ENCODE data around the gene SCOC.

Gene SCOC

DNA sequence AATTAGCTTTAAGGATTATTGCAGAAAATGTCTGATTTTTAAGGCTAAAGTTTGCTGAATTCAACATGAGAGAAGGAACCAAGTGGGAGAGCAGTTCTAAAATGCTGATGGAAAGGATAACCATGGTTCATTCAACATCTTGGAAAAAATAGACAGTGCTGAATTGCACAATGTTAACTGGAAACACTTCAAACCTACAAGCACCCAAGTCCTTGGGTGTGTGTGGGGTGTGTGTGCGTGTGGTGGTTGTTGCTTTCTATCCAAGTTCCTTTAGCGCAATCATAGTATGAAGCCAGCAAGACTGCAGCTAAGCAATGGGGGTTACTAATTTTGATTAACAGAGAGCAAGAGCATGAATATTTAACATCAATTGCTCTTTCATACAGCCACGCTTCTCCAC, 29.3 kb upstream of the SCOC start:
- no peaks in the 10 kb centered on the region for H3K36me3 ChIP-seq (ENCODE audit: insufficient read depth, low read length)
- no peak overlapping the region for H3K4me3 ChIP-seq (ENCODE audit: low read depth in 1 of 2, low read length in 2 of 2)
- H3K27ac ChIP-seq (ENCODE audit: low read depth, low read length), result no peak overlapping the region
- H3K4me1 ChIP-seq (ENCODE audit: insufficient read depth, low read length), result no peaks in the 10 kb centered on the region
- H3K9me3 ChIP-seq (ENCODE audit: low read length), result no peaks in the 10 kb centered on the region
- no peaks in the 10 kb centered on the region for H3K27me3 ChIP-seq (ENCODE audit: control insufficient read depth in 1 of 2, insufficient read depth in 2 of 2, low read length in 2 of 2)
- no peak overlapping the region for H3K9ac ChIP-seq (ENCODE audit: low read length)

DNA sequence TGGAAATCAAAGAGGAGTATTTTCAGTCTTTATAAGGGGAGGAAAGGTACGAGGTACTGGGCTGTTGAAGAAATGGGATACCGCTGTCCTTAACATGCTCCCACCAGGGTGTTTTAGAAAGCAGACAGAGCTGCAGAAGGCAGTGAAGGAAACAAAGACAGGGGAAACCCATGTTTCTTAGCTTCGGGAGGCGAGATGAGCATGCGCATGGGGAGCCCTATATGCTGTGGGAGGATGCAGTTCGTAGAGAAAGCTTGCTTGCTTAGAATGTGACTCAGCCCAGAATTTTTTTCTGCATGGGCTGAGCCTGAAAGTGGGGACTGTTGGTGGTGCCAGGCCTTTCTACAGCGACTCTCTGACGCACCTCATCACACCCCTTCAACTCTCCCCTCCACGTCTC, 28.8 kb upstream of the SCOC start:
- Histone ChIP-seq H3K4me3 (ENCODE audit: low read depth in 1 of 2, low read length in 2 of 2) (no peak overlapping the region), H3K9ac (ENCODE audit: low read length) (no peak overlapping the region), H3K4me1 (ENCODE audit: insufficient read depth, low read length) (no peaks in the 10 kb centered on the region), H3K9me3 (ENCODE audit: low read length) (no peaks in the 10 kb centered on the region), H3K27me3 (ENCODE audit: control insufficient read depth in 1 of 2, insufficient read depth in 2 of 2, low read length in 2 of 2) (no peaks in the 10 kb centered on the region), H3K36me3 (ENCODE audit: insufficient read depth, low read length) (no peaks in the 10 kb centered on the region), H3K27ac (ENCODE audit: low read depth, low read length) (no peak overlapping the region)

DNA sequence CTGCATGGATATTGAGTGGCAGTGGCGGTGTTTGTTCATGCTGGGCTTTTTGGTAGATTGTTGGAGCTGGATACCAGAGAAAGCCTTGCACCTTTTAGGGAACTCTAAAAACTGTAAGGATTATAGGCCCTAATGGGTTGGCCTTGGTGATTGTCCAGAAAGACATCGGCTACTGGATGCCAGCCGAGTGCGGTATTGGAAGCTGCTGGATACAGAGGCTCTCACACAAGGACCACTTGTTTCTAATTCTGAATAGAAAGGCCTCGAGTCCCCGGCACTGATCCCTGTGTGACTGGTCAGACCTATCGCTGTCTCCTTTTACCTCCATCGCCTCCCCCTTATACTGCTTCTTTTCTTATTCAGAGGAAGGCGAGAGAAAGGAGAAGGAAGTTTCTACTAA, 27.3 kb upstream of the SCOC start:
- Histone ChIP-seq H3K36me3 (ENCODE audit: insufficient read depth, low read length) (no peaks in the 10 kb centered on the region), H3K27ac (ENCODE audit: low read depth, low read length) (no peak overlapping the region), H3K4me3 (ENCODE audit: low read depth in 1 of 2, low read length in 2 of 2) (no peak overlapping the region), H3K27me3 (ENCODE audit: control insufficient read depth in 1 of 2, insufficient read depth in 2 of 2, low read length in 2 of 2) (no peaks in the 10 kb centered on the region), H3K9ac (ENCODE audit: low read length) (no peak overlapping the region), H3K9me3 (ENCODE audit: low read length) (no peaks in the 10 kb centered on the region), H3K4me1 (ENCODE audit: insufficient read depth, low read length) (no peaks in the 10 kb centered on the region)

DNA sequence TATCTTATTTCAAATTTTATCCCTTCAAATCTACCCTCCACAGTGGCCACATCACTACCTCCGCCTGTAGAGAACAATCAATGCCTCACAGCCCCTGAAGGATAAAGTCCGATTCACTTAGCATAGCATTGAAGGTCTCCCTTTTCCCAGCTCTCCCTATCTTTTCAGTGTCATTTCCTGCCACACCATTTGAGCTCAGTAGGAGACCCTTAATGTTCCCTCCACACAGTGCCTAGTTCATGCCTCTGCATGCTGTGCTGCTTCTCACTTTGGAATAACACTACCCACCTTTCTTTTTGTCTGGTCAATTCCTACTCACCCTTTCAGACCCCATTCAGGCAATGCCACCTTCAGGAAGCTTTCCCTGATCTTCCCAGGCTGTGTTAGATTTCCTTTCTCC, 23.6 kb upstream of the SCOC start:
- no peaks in the 10 kb centered on the region for H3K9me3 ChIP-seq (ENCODE audit: low read length)
- H3K4me3 ChIP-seq (ENCODE audit: low read depth in 1 of 2, low read length in 2 of 2), result no peak overlapping the region

DNA sequence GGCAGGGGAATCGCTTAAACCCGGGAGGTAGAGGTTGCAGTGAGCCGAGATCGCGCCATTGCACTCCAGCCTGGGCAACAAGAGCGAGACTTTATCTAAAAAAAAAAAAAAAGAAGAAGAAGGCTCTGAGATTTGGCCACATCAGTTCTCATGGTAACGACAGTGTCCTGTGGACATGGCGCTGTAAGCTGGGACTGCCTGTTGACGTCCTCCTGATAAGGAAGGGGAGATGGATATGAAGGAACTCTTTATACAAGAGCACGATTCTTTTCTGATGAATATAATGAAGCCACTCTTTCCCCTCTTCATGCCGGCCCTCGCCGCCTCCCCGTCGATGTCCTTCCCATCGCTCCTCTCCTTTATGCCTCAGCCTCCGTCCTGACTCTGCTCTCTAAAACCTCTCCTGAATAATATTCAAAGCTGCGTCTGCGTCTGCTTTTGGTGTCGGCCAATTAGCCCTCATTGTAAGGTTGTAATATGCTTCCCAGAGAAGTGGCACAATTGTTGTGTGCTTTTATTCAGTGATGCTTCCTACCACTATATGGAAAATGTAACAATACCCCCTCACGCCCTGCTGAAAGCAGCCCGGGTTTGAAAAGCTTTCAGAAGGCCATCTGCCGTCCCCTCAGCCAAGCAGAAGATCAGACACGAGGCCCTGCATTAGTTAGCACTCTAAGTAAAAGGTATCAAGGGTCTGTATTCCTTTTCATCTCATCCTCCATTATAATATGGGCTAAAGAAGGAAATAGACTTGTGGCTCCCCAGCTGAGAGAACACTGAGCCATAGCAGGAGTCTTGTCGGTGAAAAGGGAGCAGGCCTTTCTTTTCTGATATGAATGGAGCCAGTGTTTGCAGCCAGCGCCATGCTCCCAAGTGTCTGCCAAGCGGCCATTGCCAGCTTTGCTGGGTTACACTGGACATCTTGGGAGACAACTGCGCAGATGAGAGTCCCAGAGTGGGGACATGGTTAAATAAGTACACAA, 22.1 kb upstream of the SCOC start:
- Histone ChIP-seq H3K36me3 (ENCODE audit: insufficient read depth, low read length) (no peaks in the 10 kb centered on the region), H3K27ac (ENCODE audit: low read depth, low read length) (no peak overlapping the region), H3K4me1 (ENCODE audit: insufficient read depth, low read length) (peaks cover 3% of the 10 kb centered on the region), H3K9ac (ENCODE audit: low read length) (no peak overlapping the region), H3K9me3 (ENCODE audit: low read length) (no peaks in the 10 kb centered on the region), H3K4me3 (ENCODE audit: low read depth in 1 of 2, low read length in 2 of 2) (no peak overlapping the region), H3K27me3 (ENCODE audit: control insufficient read depth in 1 of 2, insufficient read depth in 2 of 2, low read length in 2 of 2) (no peaks in the 10 kb centered on the region)

More for the DNA sequence above, 23.6 kb upstream of the SCOC start:
- H3K9ac ChIP-seq (ENCODE audit: low read length), result no peak overlapping the region
- H3K4me1 ChIP-seq (ENCODE audit: insufficient read depth, low read length), result peaks cover 3% of the 10 kb centered on the region
- H3K36me3 ChIP-seq (ENCODE audit: insufficient read depth, low read length), result no peaks in the 10 kb centered on the region
- no peaks in the 10 kb centered on the region for H3K27me3 ChIP-seq (ENCODE audit: control insufficient read depth in 1 of 2, insufficient read depth in 2 of 2, low read length in 2 of 2)
- H3K27ac ChIP-seq (ENCODE audit: low read depth, low read length), result no peak overlapping the region

DNA sequence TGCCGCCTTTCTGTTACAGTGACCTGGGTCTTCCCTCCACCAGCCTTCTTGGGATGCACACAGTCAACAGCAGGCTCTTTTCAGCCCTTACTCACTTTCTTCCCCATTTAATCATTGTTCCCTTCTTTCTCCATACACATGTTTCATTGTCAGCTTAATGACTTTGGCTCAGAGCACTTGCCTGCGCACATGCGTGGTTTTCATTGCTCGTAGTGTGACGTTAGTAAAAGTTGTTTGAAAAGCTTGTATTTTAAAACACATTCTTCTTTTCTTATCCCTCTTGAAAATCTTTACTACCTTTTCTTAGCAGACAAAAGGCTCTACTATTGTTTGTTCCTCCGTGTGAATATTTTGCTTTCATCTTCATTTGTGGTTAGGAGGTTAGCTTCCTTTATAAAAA, 19.7 kb upstream of the SCOC start:
- Histone ChIP-seq H3K4me1 (ENCODE audit: insufficient read depth, low read length) (peaks cover 3% of the 10 kb centered on the region), H3K4me3 (ENCODE audit: low read depth in 1 of 2, low read length in 2 of 2) (no peak overlapping the region), H3K36me3 (ENCODE audit: insufficient read depth, low read length) (no peaks in the 10 kb centered on the region), H3K9ac (ENCODE audit: low read length) (no peak overlapping the region), H3K9me3 (ENCODE audit: low read length) (no peaks in the 10 kb centered on the region), H3K27me3 (ENCODE audit: control insufficient read depth in 1 of 2, insufficient read depth in 2 of 2, low read length in 2 of 2) (peaks cover 0 to 4% of the 10 kb centered on the region in 2 donors), H3K27ac (ENCODE audit: low read depth, low read length) (no peak overlapping the region)

DNA sequence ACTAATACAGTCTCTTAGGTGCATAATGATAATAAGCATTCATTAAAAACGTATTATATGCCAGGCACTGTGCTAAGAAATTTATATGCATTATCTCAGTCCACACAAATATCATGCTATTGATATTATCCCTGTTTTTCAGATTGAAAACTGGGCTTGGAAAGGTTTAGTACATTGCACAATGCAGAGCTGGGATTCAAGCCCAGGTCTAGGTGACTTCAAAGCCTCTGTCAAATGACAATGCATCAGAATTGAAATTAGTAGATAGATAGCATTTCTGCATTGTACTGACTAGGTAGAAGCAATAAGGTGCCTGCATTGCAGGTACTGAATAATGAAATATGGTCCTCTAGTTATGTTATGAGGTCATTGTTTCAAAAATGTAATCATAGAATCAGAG, 18.2 kb upstream of the SCOC start:
- H3K9ac ChIP-seq (ENCODE audit: low read length), result no peak overlapping the region
- no peak overlapping the region for H3K27ac ChIP-seq (ENCODE audit: low read depth, low read length)
- no peak overlapping the region for H3K4me3 ChIP-seq (ENCODE audit: low read depth in 1 of 2, low read length in 2 of 2)
- no peaks in the 10 kb centered on the region for H3K36me3 ChIP-seq (ENCODE audit: insufficient read depth, low read length)
- no peaks in the 10 kb centered on the region for H3K9me3 ChIP-seq (ENCODE audit: low read length)
- H3K4me1 ChIP-seq (ENCODE audit: insufficient read depth, low read length), result peaks cover 3% of the 10 kb centered on the region
- peaks cover 0 to 4% of the 10 kb centered on the region in 2 donors for H3K27me3 ChIP-seq (ENCODE audit: control insufficient read depth in 1 of 2, insufficient read depth in 2 of 2, low read length in 2 of 2)

DNA sequence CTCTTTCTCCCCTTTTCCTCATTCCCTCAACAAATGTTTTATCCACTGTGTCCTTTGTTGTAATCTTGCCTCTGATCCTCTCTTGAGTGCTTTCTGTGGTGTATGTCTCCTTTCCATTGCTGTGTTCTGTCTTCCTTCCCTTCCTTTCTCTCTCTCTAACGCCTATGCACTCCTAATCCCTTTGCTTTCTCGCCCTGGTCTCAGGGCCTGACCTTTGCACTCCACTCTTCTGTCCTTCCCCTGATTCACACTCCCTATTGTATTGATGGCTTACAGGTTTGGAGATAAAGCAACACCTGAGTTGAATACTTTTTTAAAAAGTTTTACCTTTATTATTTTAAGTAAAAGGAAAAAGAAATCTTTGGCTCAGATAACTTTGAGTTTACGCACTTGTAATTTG, 15.6 kb upstream of the SCOC start:
- peaks cover 0 to 4% of the 10 kb centered on the region in 2 donors for H3K27me3 ChIP-seq (ENCODE audit: control insufficient read depth in 1 of 2, insufficient read depth in 2 of 2, low read length in 2 of 2)
- no peak overlapping the region for H3K9ac ChIP-seq (ENCODE audit: low read length)
- H3K27ac ChIP-seq (ENCODE audit: low read depth, low read length), result no peak overlapping the region
- H3K9me3 ChIP-seq (ENCODE audit: low read length), result no peaks in the 10 kb centered on the region
- peaks cover 3% of the 10 kb centered on the region for H3K4me1 ChIP-seq (ENCODE audit: insufficient read depth, low read length)
- no peak overlapping the region for H3K4me3 ChIP-seq (ENCODE audit: low read depth in 1 of 2, low read length in 2 of 2)
- no peaks in the 10 kb centered on the region for H3K36me3 ChIP-seq (ENCODE audit: insufficient read depth, low read length)

DNA sequence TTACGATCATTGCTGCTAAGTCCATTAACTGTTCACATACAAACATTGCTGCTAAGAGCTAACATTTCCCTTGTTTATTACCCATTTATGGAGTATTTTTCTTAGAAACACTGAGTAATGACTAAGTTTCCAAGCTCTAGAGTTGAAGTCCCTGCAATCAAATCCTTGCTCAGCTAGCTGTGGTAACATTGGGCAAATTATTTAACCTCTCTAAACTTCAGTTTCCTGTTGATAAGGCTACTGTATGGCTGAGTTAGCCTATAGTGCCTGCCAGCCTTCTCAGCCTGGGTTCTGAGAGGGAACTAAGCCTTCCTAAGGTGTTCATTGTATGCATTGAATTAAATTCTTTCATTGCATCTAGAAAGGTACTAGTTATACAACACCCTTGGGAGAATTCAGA, 15.2 kb upstream of the SCOC start:
- Histone ChIP-seq H3K27me3 (ENCODE audit: control insufficient read depth in 1 of 2, insufficient read depth in 2 of 2, low read length in 2 of 2) (peaks cover 0 to 4% of the 10 kb centered on the region in 2 donors), H3K9me3 (ENCODE audit: low read length) (no peaks in the 10 kb centered on the region), H3K4me3 (ENCODE audit: low read depth in 1 of 2, low read length in 2 of 2) (no peak overlapping the region), H3K4me1 (ENCODE audit: insufficient read depth, low read length) (peaks cover 3% of the 10 kb centered on the region), H3K9ac (ENCODE audit: low read length) (no peak overlapping the region), H3K27ac (ENCODE audit: low read depth, low read length) (no peak overlapping the region), H3K36me3 (ENCODE audit: insufficient read depth, low read length) (no peaks in the 10 kb centered on the region)

DNA sequence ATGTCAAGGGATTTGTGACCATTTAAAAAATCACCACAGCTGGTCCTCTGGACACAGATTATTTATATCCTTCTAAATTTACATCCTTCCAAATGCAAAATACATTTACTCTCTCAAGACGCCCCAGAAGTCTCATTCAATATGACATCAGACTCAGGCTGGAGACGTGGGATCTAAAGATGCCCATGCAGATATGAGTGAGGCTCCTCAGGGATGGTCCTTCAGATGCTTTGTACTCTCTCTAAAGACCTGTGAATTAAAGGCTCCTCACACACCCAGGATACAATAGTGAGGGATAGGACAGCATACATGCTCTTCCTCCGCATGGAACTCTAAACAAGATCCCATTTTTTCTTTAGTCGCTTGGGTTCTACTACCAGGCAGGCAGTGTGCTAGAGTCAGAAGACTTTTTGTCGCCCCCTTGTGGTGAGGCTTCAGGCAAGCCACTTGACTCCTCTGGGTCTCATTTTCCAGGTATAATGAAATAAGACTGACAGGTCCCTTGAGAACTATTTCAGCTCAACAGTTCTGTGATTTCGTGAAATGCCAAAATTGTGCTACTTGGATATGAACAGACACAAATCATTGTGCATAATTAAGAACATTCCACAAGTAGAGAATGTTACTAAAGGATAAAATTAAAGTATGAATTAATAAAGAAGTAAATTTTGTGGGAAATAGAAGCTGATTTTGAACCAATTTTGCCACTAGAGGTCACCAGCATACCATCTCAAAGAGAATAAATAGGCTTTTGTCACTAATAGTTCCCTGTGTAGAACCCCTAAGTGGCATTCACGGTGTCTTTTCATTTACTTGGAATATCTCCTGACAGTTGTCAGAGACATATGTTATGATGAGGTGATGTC, 13.7 kb upstream of the SCOC start:
- Histone ChIP-seq H3K4me1 (ENCODE audit: insufficient read depth, low read length) (no peaks in the 10 kb centered on the region), H3K4me3 (ENCODE audit: low read depth in 1 of 2, low read length in 2 of 2) (no peak overlapping the region), H3K9me3 (ENCODE audit: low read length) (no peaks in the 10 kb centered on the region), H3K27me3 (ENCODE audit: control insufficient read depth in 1 of 2, insufficient read depth in 2 of 2, low read length in 2 of 2) (peaks cover 0 to 4% of the 10 kb centered on the region in 2 donors), H3K36me3 (ENCODE audit: insufficient read depth, low read length) (no peaks in the 10 kb centered on the region), H3K9ac (ENCODE audit: low read length) (no peak overlapping the region), H3K27ac (ENCODE audit: low read depth, low read length) (no peak overlapping the region)

DNA sequence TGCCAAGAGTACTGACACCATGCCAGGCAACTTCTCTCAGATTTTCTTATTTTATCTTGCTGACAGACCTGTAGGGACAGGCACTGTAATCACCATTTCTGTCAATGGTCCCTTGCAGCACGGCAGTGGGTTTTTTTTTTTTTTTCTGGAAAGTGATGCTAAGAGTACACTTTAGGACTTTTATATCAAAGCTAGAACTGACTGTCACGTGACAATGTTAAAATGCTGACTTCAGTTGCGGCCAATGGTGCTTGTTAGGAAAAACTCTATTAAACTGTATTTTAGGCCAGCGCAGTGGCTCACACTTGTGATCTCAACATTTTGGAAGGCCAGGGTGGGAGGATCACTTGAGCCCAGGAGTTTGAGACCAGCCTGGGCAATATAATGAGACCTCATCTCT, 12.3 kb upstream of the SCOC start:
- Histone ChIP-seq H3K27me3 (ENCODE audit: control insufficient read depth in 1 of 2, insufficient read depth in 2 of 2, low read length in 2 of 2) (peaks cover 0 to 4% of the 10 kb centered on the region in 2 donors), H3K27ac (ENCODE audit: low read depth, low read length) (no peak overlapping the region), H3K9ac (ENCODE audit: low read length) (no peak overlapping the region), H3K36me3 (ENCODE audit: insufficient read depth, low read length) (no peaks in the 10 kb centered on the region), H3K4me1 (ENCODE audit: insufficient read depth, low read length) (no peaks in the 10 kb centered on the region), H3K4me3 (ENCODE audit: low read depth in 1 of 2, low read length in 2 of 2) (no peak overlapping the region), H3K9me3 (ENCODE audit: low read length) (no peaks in the 10 kb centered on the region)

Measured in muscle layer of colon (tissue), 2 donors.